CD4-positive, alpha-beta T cell (primary cell): ENCODE measurements around the gene HSDL1. TPM values are rescaled to one million over a fixed set of nuclear protein-coding genes. Genes with fewer than 3 reads are reported as not detected.

Experiments used
- ATAC-seq: fragments of 200-7000 bp; cut with Tn5 transposase; one replicate; pipeline ENCODE4 v1.10.0; 2022; ENCODE audit warnings: mild to moderate bottlenecking; ENCODE audit not compliant: poor library complexity
- CTCF ChIA-PET: fragments of 350-600 bp; sonication (Branson Sonifier 250); formaldehyde crosslinking; loops from one replicate; lab custom pipeline; 2021; ENCODE audit warnings: antibody characterized with exemption, inconsistent platforms; lab: Charles Lee
- POLR2A ChIA-PET: fragments of 350-600 bp; sonication (Branson Sonifier 250); formaldehyde crosslinking; loops from one replicate; lab custom pipeline; 2021; ENCODE audit warnings: antibody characterized with exemption, inconsistent platforms; lab: Charles Lee
- DNase-seq, 14 experiments: peaks; one replicate each; pipeline ENCODE4 v3.0.0-alpha.2; 2013 to 2020; ENCODE audit warnings: mixed read lengths in 2 of 14
- H3K27ac ChIP-seq, 2 donors: one replicate each; pipeline versions ENCODE4 v1.5.1 to v1.7.0; 2013; ENCODE audit warnings: low read length in 2 of 2, low read depth in 1 of 2, mild to moderate bottlenecking in 1 of 2
- H3K27me3 ChIP-seq, 2 experiments: 1 replicate in 1 of 2; 2 replicates in 1 of 2; pipeline versions ENCODE4 v1.6.1 to v1.7.0; 2013; ENCODE audit warnings: low read length in 2 of 2, control low read depth in 1 of 2, mild to moderate bottlenecking in 1 of 2, moderate library complexity in 1 of 2; ENCODE audit not compliant: insufficient read depth in 2 of 2, control insufficient read depth in 1 of 2
- H3K36me3 ChIP-seq: one replicate; pipeline ENCODE4 v1.6.1; 2013; ENCODE audit warnings: low read length, control low read depth; ENCODE audit not compliant: insufficient read depth
- H3K4me1 ChIP-seq: one replicate; pipeline ENCODE4 v1.6.1; 2013; ENCODE audit warnings: low read length, control low read depth; ENCODE audit not compliant: insufficient read depth
- H3K4me3 ChIP-seq: one replicate; pipeline ENCODE4 v1.5.1; 2013; ENCODE audit warnings: mild to moderate bottlenecking, low read length, moderate library complexity
- H3K9me3 ChIP-seq, 2 experiments: 1 replicate in 1 of 2; 2 replicates in 1 of 2; pipeline versions ENCODE4 v1.6.1 to v1.7.0; 2013; ENCODE audit warnings: low read length in 2 of 2, mild to moderate bottlenecking in 2 of 2, control low read depth in 1 of 2, moderate library complexity in 1 of 2; ENCODE audit not compliant: control insufficient read depth in 1 of 2, insufficient read depth in 1 of 2
- H3K27ac Mint-ChIP-seq: one replicate; pipeline ENCODE4 v1.8.0; 2020; ENCODE audit warnings: mixed read lengths
- H3K27me3 Mint-ChIP-seq: one replicate; pipeline ENCODE4 v1.8.0; 2021; ENCODE audit warnings: mixed read lengths
- H3K36me3 Mint-ChIP-seq: one replicate; pipeline ENCODE4 v1.8.0; 2021; ENCODE audit warnings: low read depth, mixed read lengths
- H3K4me1 Mint-ChIP-seq: one replicate; pipeline ENCODE4 v1.8.0; 2021; ENCODE audit warnings: low read depth, mixed read lengths
- H3K4me3 Mint-ChIP-seq: one replicate; pipeline ENCODE4 v1.8.0; 2020; ENCODE audit warnings: mild to moderate bottlenecking, mixed read lengths
- H3K9me3 Mint-ChIP-seq: one replicate; pipeline ENCODE4 v1.8.0; 2020; ENCODE audit warnings: mixed read lengths
- CTCF ChIP-seq: fragments of 200-600 bp; IDR thresholded peaks from one replicate; pipeline ENCODE4 v1.8.0; 2022; ENCODE audit warnings: antibody characterized with exemption, mild to moderate bottlenecking
- intact Hi-C, 2 experiments: fragments of 100-400 bp; cut with DNase I in 1 of 2; cut with micrococcal nuclease in 1 of 2; formaldehyde crosslinking; loops; one replicate each; pipeline versions ENCODE4 v1.15.1 to v1.9.0; 2023 to 2025; cut with DNase I, micrococcal nuclease
- total RNA-seq, 174 experiments: library from RNA in 2 of 174; stranded (reverse) in 2 of 174; gene quantifications; one replicate each; pipeline ENCODE4 v1.2.3 and lab custom pipeline; 2021 to 2026

HSDL1 gene
- total RNA-seq, 2 experiments from 2014 or later, result 9.4 to 12.1 TPM

GRCh38 chr16:84156342-84156784 lies 11.4 kb upstream of the HSDL1 start:
- ATAC-seq (no peak), DNase-seq (no peak)
- Mint-ChIP-seq H3K27me3 (peaks cover 29% of the 10 kb centered on the region), H3K9me3 (no peaks in the 10 kb centered on the region), H3K36me3 (no peaks in the 10 kb centered on the region), H3K27ac (no peak overlapping the region), H3K4me3 (no peak overlapping the region), H3K4me1 (no peaks in the 10 kb centered on the region)
- Histone ChIP-seq H3K27me3 (peaks cover 0 to 10% of the 10 kb centered on the region in 2 experiments), H3K4me3 (no peak overlapping the region), H3K9me3 (no peaks in the 10 kb centered on the region), H3K27ac (no peak overlapping the region), H3K4me1 (no peaks in the 10 kb centered on the region), H3K36me3 (no peaks in the 10 kb centered on the region)
- ChIA-PET CTCF (interaction anchor here (0.7 to 1.2 kb wide), 3 partner anchors 40 to 254 kb away, joined by 3 read pairs; no protein-coding TSS in a partner anchor), POLR2A (no interaction called here)
- intact Hi-C loops, result no loop called here
- TF ChIP-seq CTCF, result no peak

- Histone ChIP-seq H3K27ac (no peak overlapping the region), H3K9me3 (no peaks in the 10 kb centered on the region), H3K4me3 (no peak overlapping the region), H3K27me3 (peaks cover 0 to 10% of the 10 kb centered on the region in 2 experiments), H3K4me1 (no peaks in the 10 kb centered on the region), H3K36me3 (no peaks in the 10 kb centered on the region)
- H3K36me3 Mint-ChIP-seq, result no peaks in the 10 kb centered on the region
- ChIA-PET CTCF (no interaction called here), POLR2A (no interaction called here)
- TF ChIP-seq CTCF, result no peak
- no peaks in the 10 kb centered on the region for H3K9me3 Mint-ChIP-seq
- peaks cover 34% of the 10 kb centered on the region for H3K27me3 Mint-ChIP-seq
- no peak for ATAC-seq
- no peak overlapping the region for H3K4me3 Mint-ChIP-seq
- DNase-seq, result no peak
- no peak overlapping the region for H3K27ac Mint-ChIP-seq
- H3K4me1 Mint-ChIP-seq, result no peaks in the 10 kb centered on the region
- intact Hi-C loops, result no loop called here
Measured at GRCh38 chr16:84155771-84156170, 10.8 kb upstream of the HSDL1 start.

- DNase-seq, result no peak
- Histone ChIP-seq H3K27me3 (peaks cover 0 to 6% of the 10 kb centered on the region in 2 experiments), H3K4me1 (no peaks in the 10 kb centered on the region), H3K4me3 (no peak overlapping the region), H3K9me3 (no peaks in the 10 kb centered on the region), H3K27ac (no peak overlapping the region), H3K36me3 (no peaks in the 10 kb centered on the region)
- H3K36me3 Mint-ChIP-seq, result no peaks in the 10 kb centered on the region
- no peak overlapping the region for H3K4me3 Mint-ChIP-seq
- no peak for ATAC-seq
- intact Hi-C loops, result no loop called here
- H3K9me3 Mint-ChIP-seq, result no peaks in the 10 kb centered on the region
- ChIA-PET CTCF (no interaction called here), POLR2A (no interaction called here)
- no peaks in the 10 kb centered on the region for H3K4me1 Mint-ChIP-seq
- H3K27me3 Mint-ChIP-seq, result peaks cover 34% of the 10 kb centered on the region
- TF ChIP-seq CTCF, result no peak
- H3K27ac Mint-ChIP-seq, result no peak overlapping the region
Measured at GRCh38 chr16:84155226-84155625, 10.2 kb upstream of the HSDL1 start.
